Type B pancreatic cell (in vitro differentiated cells): ENCODE results near the gene KDM6A. TPM values are rescaled to one million over a fixed set of nuclear protein-coding genes. Genes with fewer than 3 reads are reported as not detected.
"Not testable (repeated sequence)": the region's sequence is repeated elsewhere in the genome, so short reads cannot be mapped to it uniquely, and the experiment has no call there.

ENCODE experiments used
- DNase-seq: peaks from one replicate; pipeline ENCODE4 v3.0.0; 2021; ENCODE audit warnings: mixed read lengths; ENCODE audit not compliant: unreplicated experiment; ENCODE audit errors: extremely low spot score
- H3K27ac Mint-ChIP-seq: 2 replicates; pipeline ENCODE4 v1.8.0; 2021; ENCODE audit warnings: mild to moderate bottlenecking, mixed read lengths
- H3K27me3 Mint-ChIP-seq: 2 replicates; pipeline ENCODE4 v1.8.0; 2021; ENCODE audit warnings: mixed read lengths
- H3K36me3 Mint-ChIP-seq: 2 replicates; pipeline ENCODE4 v1.8.0; 2021; ENCODE audit warnings: mixed read lengths
- H3K4me1 Mint-ChIP-seq: one replicate; pipeline ENCODE4 v1.8.0; 2021; ENCODE audit warnings: mixed read lengths; ENCODE audit not compliant: unreplicated experiment
- H3K4me3 Mint-ChIP-seq: 2 replicates; pipeline ENCODE4 v1.8.0; 2021; ENCODE audit warnings: mild to moderate bottlenecking, mixed read lengths
- H3K9me3 Mint-ChIP-seq: 2 replicates; pipeline ENCODE4 v1.8.0; 2021; ENCODE audit warnings: mixed read lengths
- CTCF ChIP-seq: fragments of 200-600 bp; sonication (generic); conservative IDR thresholded peaks from 2 replicates; pipeline ENCODE4 v1.5.0; 2021; ENCODE audit warnings: antibody characterized with exemption, mild to moderate bottlenecking
- total RNA-seq: library from RNA; stranded (reverse); gene quantifications from 2 replicates; pipeline ENCODE4 v1.2.1, GENCODE V29; 2021; ENCODE audit warnings: low replicate concordance

The KDM6A gene
- total RNA-seq, 1 donor from 2014 or later, result 38.1 TPM

DNA sequence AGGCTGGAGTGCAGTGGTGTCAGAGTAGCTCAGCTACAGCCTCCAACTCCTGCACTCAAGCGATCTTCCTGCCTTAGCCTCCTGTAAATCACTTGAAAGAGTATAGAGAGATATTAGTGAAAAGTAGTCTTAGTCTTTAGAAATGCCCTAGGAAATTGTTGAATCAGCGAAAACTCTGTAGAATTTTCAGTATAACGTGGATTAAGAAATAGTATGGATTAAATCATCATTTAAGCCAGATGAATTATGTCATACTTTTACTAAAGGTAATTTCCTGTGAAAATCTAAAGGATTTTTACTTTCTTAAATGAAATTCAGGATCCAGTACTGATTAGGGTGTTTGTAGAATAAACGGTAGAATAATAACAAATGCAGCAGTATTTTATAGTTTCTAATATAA lies 163.2 kb downstream of the KDM6A start:
- Mint-ChIP-seq H3K9me3 (peaks cover under 1% of the 10 kb centered on the region), H3K27me3 (no peaks in the 10 kb centered on the region), H3K4me3 (no peak overlapping the region), H3K36me3 (peaks cover 7% of the 10 kb centered on the region), H3K4me1 (no peaks in the 10 kb centered on the region), H3K27ac (no peak overlapping the region)
- DNase-seq, result no peak
- no peak for TF ChIP-seq CTCF

GRCh38 chrX:45040137-45040536 lies 167.1 kb downstream of the KDM6A start:
- H3K27me3 Mint-ChIP-seq, H3K9me3 Mint-ChIP-seq, H3K4me1 Mint-ChIP-seq, H3K27ac Mint-ChIP-seq, H3K36me3 Mint-ChIP-seq, H3K4me3 Mint-ChIP-seq, DNase-seq: not testable (repeated sequence)

DNA sequence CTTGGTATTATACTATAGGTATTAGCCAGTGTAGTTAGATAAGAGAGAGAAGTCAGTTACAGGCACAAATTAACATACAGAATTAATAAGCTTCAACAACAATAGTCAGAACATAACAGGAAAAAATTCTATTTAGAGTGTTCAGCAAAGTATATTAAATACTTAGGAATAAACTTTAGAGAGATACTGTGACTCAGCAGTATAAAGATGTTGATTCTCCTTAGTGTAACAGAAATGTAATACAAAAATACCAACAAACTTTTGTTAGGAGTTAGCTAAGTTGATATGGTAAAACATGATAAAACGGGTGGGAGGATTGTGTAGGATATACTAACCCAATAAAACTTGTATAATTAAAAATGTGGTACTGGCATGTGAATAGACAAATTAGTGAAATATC lies 173.4 kb downstream of the KDM6A start:
- no peak for DNase-seq
- Mint-ChIP-seq H3K4me1 (no peaks in the 10 kb centered on the region), H3K27me3 (no peaks in the 10 kb centered on the region), H3K4me3 (no peak overlapping the region), H3K9me3 (no peaks in the 10 kb centered on the region), H3K27ac (no peak overlapping the region), H3K36me3 (peaks cover 6% of the 10 kb centered on the region)
- TF ChIP-seq CTCF, result no peak

DNA sequence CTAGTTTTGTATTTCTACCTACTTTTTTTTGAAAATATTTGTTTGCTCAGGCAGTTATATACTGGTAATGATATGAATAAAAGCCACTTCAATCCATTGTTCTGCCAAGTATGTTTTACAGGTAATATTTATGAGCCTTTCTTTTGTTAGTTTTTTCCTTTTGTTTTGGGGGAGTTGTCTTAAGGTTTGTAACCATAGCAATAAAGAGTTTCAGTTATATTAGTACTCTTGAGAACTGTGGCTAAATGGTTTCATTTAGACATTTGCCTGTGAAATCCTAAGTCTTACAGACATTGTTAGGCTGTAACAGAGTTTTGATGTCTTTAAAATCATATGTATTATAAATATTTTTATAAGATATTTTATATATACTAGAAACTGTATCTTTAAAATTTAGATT lies 177.6 kb downstream of the KDM6A start:
- no peak for TF ChIP-seq CTCF
- H3K27me3 Mint-ChIP-seq, result no peaks in the 10 kb centered on the region
- H3K9me3 Mint-ChIP-seq, result no peaks in the 10 kb centered on the region
- DNase-seq, result no peak
- peaks cover 6% of the 10 kb centered on the region for H3K36me3 Mint-ChIP-seq
- H3K4me1 Mint-ChIP-seq, result no peaks in the 10 kb centered on the region
- no peak overlapping the region for H3K27ac Mint-ChIP-seq
- no peak overlapping the region for H3K4me3 Mint-ChIP-seq

DNA sequence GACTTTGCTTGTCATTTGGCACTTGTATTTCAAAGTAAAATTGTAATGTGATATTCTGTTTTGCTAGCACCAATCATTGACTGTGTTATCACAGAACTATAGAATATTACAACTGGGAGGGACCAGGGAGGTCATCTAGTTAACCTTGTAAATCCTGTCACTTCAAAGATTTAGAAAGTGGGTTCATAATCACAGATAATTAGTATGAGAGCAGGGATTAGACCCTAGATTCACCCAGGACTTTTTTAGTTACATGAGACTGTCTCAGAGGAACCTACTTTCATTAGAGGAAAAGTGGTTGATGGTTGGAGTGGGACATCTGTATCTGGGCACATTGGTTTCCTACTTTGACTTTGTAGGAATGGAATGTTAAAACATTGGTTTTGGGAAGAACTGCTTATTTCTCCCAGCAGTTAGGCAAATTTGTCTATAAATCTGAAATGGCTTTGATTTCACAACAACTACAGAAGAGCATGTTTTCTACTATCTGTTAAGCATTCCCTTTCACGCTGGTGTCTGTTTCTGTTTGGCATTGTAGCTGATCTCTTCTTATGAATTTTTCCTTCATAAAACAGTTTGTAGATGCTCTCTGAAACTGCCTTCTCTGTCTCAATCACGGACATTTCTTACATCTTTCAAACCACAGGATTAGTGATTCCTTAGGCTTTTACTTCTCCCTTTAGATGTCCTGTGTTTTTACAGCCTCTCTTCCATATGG lies 183.6 kb downstream of the KDM6A start:
- Mint-ChIP-seq H3K4me1 (no peaks in the 10 kb centered on the region), H3K27ac (no peak overlapping the region), H3K27me3 (no peaks in the 10 kb centered on the region), H3K36me3 (peaks cover 3% of the 10 kb centered on the region), H3K4me3 (no peak overlapping the region), H3K9me3 (no peaks in the 10 kb centered on the region)
- DNase-seq, result no peak
- no peak for TF ChIP-seq CTCF

GRCh38 chrX:45059906-45060305 lies 186.9 kb downstream of the KDM6A start:
- not testable (repeated sequence) for H3K36me3 Mint-ChIP-seq, DNase-seq, H3K27me3 Mint-ChIP-seq, H3K27ac Mint-ChIP-seq, H3K9me3 Mint-ChIP-seq, H3K4me1 Mint-ChIP-seq, H3K4me3 Mint-ChIP-seq
